ENCODE data around the gene MYO18A. TPM values are rescaled to one million over a fixed set of nuclear protein-coding genes. Genes with fewer than 3 reads are reported as not detected.
"Not testable (repeated sequence)": the region's sequence is repeated elsewhere in the genome, so short reads cannot be mapped to it uniquely, and the experiment has no call there.

MYO18A gene
- total and polyA plus RNA-seq, 9 donors: 23.0 to 53.9 (median 31.7) TPM

- Histone ChIP-seq H3K9me3 (no peaks in the 10 kb centered on the region), H3K4me3 (no peak overlapping the region), H3K27ac (no peak overlapping the region), H3K36me3 (no peaks in the 10 kb centered on the region), H3K27me3 (no peaks in the 10 kb centered on the region), H3K4me1 (ENCODE audit: insufficient read depth) (no peaks in the 10 kb centered on the region)
- no peak for TF ChIP-seq POLR2A (IDR thresholded peaks at IDR 0.05)
- no peak for TF ChIP-seq CTCF (IDR thresholded peaks at IDR 0.05)
- TF ChIP-seq EP300 (IDR thresholded peaks at IDR 0.05): no peak
- WGBS, 3 donors: 72 to 81% (median 80%) methylated on average over 13 of the region's 13 CpGs
- DNase-seq: no peak
- intact Hi-C loops (cut with DNase I): no loop called here
These were observed 88.5 kb downstream of the MYO18A start for GRCh38 chr17:29091606-29092289.

GRCh38 chr17:29090750-29091605, 89.2 kb downstream of the MYO18A start:
- no peaks in the 10 kb centered on the region for H3K9me3 ChIP-seq
- no peak overlapping the region for H3K27ac ChIP-seq
- H3K4me1 ChIP-seq (ENCODE audit: insufficient read depth): no peaks in the 10 kb centered on the region
- WGBS, 3 donors: 71 to 73% (median 71%) methylated on average over 12 of the region's 12 CpGs
- H3K36me3 ChIP-seq: no peaks in the 10 kb centered on the region
- no peaks in the 10 kb centered on the region for H3K27me3 ChIP-seq
- TF ChIP-seq CTCF (IDR thresholded peaks at IDR 0.05) (no peak), POLR2A (IDR thresholded peaks at IDR 0.05) (no peak), EP300 (IDR thresholded peaks at IDR 0.05) (no peak)
- intact Hi-C loops (cut with DNase I): no loop called here
- H3K4me3 ChIP-seq: no peak overlapping the region
- no peak for DNase-seq

- H3K27ac ChIP-seq: no peak overlapping the region
- intact Hi-C loops (cut with DNase I): no loop called here
- WGBS, 3 donors: 65 to 85% (median 76%) methylated on average over 4 of the region's 4 CpGs
- no peaks in the 10 kb centered on the region for H3K9me3 ChIP-seq
- H3K36me3 ChIP-seq: no peaks in the 10 kb centered on the region
- TF ChIP-seq POLR2A (IDR thresholded peaks at IDR 0.05) (no peak), CTCF (IDR thresholded peaks at IDR 0.05) (no peak), EP300 (IDR thresholded peaks at IDR 0.05) (no peak)
- no peak for DNase-seq
- no peak overlapping the region for H3K4me3 ChIP-seq
- no peaks in the 10 kb centered on the region for H3K27me3 ChIP-seq
- H3K4me1 ChIP-seq (ENCODE audit: insufficient read depth): no peaks in the 10 kb centered on the region
These were observed 90.1 kb downstream of the MYO18A start for GRCh38 chr17:29090108-29090507.

GRCh38 chr17:29089601-29090044, 90.6 kb downstream of the MYO18A start:
- Histone ChIP-seq H3K4me3 (no peak overlapping the region), H3K27me3 (no peaks in the 10 kb centered on the region), H3K4me1 (ENCODE audit: insufficient read depth) (no peaks in the 10 kb centered on the region), H3K36me3 (no peaks in the 10 kb centered on the region), H3K27ac (no peak overlapping the region), H3K9me3 (no peaks in the 10 kb centered on the region)
- no peak for TF ChIP-seq CTCF (IDR thresholded peaks at IDR 0.05)
- TF ChIP-seq EP300 (IDR thresholded peaks at IDR 0.05): no peak
- no peak for TF ChIP-seq POLR2A (IDR thresholded peaks at IDR 0.05)
- DNase-seq: no peak
- intact Hi-C loops (cut with DNase I): no loop called here
- 60 to 79% (median 74%) methylated on average over 20 of the region's 20 CpGs for WGBS, 3 donors

GRCh38 chr17:29088782-29089181, 91.4 kb downstream of the MYO18A start:
- H3K4me3 ChIP-seq; DNase-seq; intact Hi-C loops (cut with DNase I); H3K36me3 ChIP-seq; H3K27me3 ChIP-seq; H3K4me1 ChIP-seq (ENCODE audit: insufficient read depth); H3K27ac ChIP-seq; H3K9me3 ChIP-seq: not testable (repeated sequence)
- 88 to 96% (median 95%) methylated on average over 3 of the region's 3 CpGs for WGBS, 3 donors
